ENCODE measurements around the gene IL18.
"Not testable (repeated sequence)": the region's sequence is repeated elsewhere in the genome, so short reads cannot be mapped to it uniquely, and the experiment has no call there.

The IL18 gene

DNA sequence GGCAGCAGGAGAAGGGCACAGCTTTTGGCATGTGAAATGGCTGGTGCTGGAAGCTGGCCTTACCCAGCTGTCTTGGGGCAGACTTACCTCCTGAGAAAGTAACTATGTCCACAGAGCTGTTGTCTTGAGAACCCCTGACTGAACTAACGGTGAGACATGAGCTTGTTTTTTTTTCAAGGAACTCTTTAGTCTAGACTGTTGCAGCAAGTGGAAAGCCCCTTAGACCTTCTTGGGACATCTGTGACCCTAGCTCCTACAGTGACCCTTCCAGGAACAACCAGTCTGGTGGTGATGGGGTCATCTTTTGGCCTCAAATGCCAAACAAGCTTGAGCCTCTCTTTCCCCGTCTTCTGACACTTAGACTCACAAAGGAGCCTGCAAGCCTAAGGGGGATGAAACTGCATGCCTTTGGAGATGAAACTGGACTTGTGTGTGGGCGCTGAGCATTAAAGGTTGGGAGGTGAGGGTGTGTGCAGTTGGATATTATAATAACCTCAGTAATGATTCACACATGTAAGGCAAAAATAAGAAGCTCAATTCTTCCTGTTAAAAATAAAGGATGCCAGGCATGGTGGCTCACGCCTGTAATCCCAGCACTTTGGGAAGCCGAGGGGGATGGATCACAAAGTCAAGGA lies 41.8 kb downstream of the IL18 start:
- no peak for DNase-seq (ENCODE audit: low read depth in 2 of 2)

- DNase-seq (ENCODE audit: low read depth in 2 of 2) = no peak
Observed at GRCh38 chr11:112118176-112118575, 45.7 kb downstream of the IL18 start.

DNA sequence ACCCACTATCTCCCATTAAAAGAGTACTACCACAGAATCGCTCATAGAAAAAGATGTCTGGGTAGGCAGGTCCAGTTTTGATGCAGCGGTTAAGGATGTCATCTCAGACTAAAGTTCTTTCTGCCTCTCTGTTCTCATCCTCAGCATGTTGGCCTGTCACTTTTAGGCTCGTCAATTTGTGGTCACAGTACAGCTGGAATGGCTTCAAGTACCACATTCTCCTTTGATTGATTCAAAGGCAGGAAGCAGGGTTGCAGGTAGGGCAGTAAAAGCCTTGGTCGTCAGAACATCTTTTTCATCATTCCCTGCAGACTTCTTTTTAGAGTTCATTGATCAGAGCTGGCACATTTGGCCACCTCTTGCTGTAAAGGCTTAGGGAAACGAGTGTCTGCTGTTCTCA lies 48.5 kb downstream of the IL18 start:
- no peak for DNase-seq (ENCODE audit: low read depth in 2 of 2)

- no peak for DNase-seq (ENCODE audit: low read depth in 2 of 2)
Observed at GRCh38 chr11:112114460-112114859, 49.4 kb downstream of the IL18 start.

- peak; percentile 34 to 39 for DNase-seq (ENCODE audit: low read depth in 2 of 2)
Observed at GRCh38 chr11:112113539-112114457, 50.1 kb downstream of the IL18 start.

- DNase-seq (ENCODE audit: low read depth in 2 of 2) = no peak
Observed at GRCh38 chr11:112106070-112106469, 57.8 kb downstream of the IL18 start.

DNA sequence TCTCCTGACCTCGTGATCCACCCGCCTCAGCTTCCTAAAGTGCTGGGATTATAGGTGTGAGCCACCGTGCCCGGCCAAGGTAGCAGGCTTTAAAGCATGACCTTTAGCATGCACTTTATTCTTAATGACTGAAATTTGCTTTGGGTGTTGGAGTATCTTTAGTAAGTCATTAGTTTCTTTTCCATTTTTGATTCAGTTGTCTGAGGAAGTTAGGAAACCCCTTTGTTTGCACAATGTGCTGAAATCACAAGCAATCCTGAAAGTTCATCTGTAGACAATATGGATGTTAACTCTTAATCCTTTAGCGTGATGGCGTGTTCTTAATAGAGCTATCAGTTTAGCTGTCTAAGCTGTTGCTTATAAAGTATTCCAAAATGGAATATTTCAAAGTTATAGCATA lies 60.4 kb downstream of the IL18 start:
- no peak for DNase-seq (ENCODE audit: low read depth in 2 of 2)

DNA sequence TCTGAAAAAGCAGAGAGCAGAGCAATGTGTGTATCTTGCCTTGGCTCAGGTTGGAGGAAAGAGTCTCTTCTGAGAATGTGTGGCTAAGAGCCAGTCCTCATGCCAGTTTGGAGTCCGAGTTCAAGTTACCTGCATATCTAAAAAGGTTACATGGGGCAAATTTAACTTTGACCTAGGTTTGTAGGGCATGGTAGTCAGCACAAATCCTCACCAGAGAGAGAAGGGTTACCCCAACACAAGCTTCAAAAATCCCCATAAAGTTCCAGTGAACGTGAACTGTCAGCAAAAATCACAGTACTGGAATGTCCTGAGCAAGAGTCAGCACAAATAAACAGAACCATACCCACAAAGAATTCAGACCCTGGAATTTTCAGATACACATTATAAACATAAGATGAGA lies 63.4 kb downstream of the IL18 start:
- no peak for DNase-seq (ENCODE audit: low read depth in 2 of 2)

DNA sequence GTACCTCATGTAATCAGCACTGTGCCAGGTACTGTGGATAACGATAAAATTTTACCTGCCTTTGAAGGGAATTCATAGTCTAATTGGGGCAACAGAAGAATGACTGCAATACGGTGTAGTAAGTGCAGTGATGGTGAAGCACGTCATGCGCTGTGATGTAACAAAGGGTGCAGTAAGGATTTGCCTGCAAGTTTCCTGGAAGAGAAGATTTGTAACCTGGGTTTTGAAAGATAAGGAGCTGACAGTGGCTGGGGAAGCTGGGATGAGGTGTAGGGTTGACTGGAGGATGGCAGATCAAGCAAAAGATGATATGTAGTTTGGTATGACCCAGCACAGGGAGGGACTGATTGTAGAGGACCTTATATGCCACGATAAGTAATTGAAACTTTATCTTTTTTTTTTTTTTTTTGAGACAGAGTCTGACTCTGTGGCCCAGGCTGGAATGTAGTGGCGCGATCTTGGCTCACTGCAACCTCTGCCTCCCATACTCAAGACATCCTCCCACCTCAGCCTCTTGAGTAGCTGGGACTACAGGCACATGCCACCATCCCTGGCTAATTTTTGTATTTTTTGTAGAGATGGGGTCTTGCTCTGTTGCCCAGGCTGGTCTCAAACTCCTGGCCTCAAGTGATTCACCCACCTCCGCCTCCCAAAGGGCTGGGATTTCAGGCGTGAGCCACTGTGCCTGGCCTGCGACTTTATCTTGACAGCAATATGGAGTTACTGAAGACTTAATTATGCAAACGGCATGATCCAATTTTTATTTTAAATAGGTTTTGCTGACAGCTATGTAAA lies 66.0 kb downstream of the IL18 start:
- no peak for DNase-seq (ENCODE audit: low read depth in 2 of 2)

GRCh38 chr11:112096194-112096593 lies 67.7 kb downstream of the IL18 start:
- DNase-seq (ENCODE audit: low read depth in 2 of 2) = no peak

GRCh38 chr11:112095302-112095701 lies 68.6 kb downstream of the IL18 start:
- DNase-seq (ENCODE audit: low read depth in 2 of 2) = not testable (repeated sequence)
